Natural killer cell (primary cell): ENCODE measurements around the gene COL6A3. TPM values are rescaled to one million over a fixed set of nuclear protein-coding genes. Genes with fewer than 3 reads are reported as not detected.

Experiments
- ATAC-seq, 3 donors: fragments of 150-1000 bp in 2 of 3; fragments of 200-7000 bp in 1 of 3; cut with Tn5 transposase; 1 replicate in 1 of 3; 2 replicates in 2 of 3; pipeline ENCODE4 v1.10.0; 2021; ENCODE audit warnings: mild to moderate bottlenecking in 2 of 3, moderate library complexity in 2 of 3
- DNase-seq, 2 donors: peaks; one replicate each; pipeline versions ENCODE4 v3.0.0 to v3.0.0-alpha.2; 2013 to 2021; ENCODE audit warnings: mixed read lengths in 1 of 2
- H3K27ac ChIP-seq: one replicate; pipeline ENCODE4 v1.5.1; 2013; ENCODE audit warnings: mild to moderate bottlenecking, low read length
- H3K27me3 ChIP-seq: one replicate; pipeline ENCODE4 v1.6.1; 2013; ENCODE audit warnings: low read length; ENCODE audit not compliant: control insufficient read depth, insufficient read depth
- H3K36me3 ChIP-seq: one replicate; pipeline ENCODE4 v1.6.1; 2013; ENCODE audit warnings: low read length; ENCODE audit not compliant: control insufficient read depth, insufficient read depth
- H3K4me1 ChIP-seq: one replicate; pipeline ENCODE4 v1.6.1; 2013; ENCODE audit warnings: low read length; ENCODE audit not compliant: control insufficient read depth, insufficient read depth
- H3K4me3 ChIP-seq: one replicate; pipeline ENCODE4 v1.5.1; 2013; ENCODE audit warnings: low read length
- H3K9me3 ChIP-seq: one replicate; pipeline ENCODE4 v1.6.1; 2013; ENCODE audit warnings: low read length; ENCODE audit not compliant: control insufficient read depth, insufficient read depth
- H3K27ac Mint-ChIP-seq, 2 donors: one replicate each; pipeline ENCODE4 v1.8.0; 2022; ENCODE audit warnings: mild to moderate bottlenecking in 2 of 2, mixed read lengths in 2 of 2, moderate library complexity in 1 of 2
- H3K27me3 Mint-ChIP-seq, 2 donors: one replicate each; pipeline ENCODE4 v1.8.0; 2022; ENCODE audit warnings: low read depth in 2 of 2, mixed read lengths in 2 of 2
- H3K36me3 Mint-ChIP-seq: one replicate; pipeline ENCODE4 v1.8.0; 2022; ENCODE audit warnings: mixed read lengths
- H3K4me1 Mint-ChIP-seq, 2 donors: one replicate each; pipeline ENCODE4 v1.8.0; 2022; ENCODE audit warnings: mixed read lengths in 2 of 2
- H3K4me3 Mint-ChIP-seq: one replicate; pipeline ENCODE4 v1.8.0; 2022; ENCODE audit warnings: mild to moderate bottlenecking, moderate library complexity, mixed read lengths
- H3K9me3 Mint-ChIP-seq, 2 donors: one replicate each; pipeline ENCODE4 v1.8.0; 2022; ENCODE audit warnings: mixed read lengths in 2 of 2
- WGBS: methylation state at CpG from one replicate; pipeline ENCODE4 v1.1.7; 2013; ENCODE audit warnings: missing lambda C conversion rate; ENCODE audit not compliant: insufficient coverage; 5-methylcytosine and 5-hydroxymethylcytosine counted together
- intact Hi-C: fragments of 100-400 bp; cut with micrococcal nuclease; formaldehyde crosslinking; loops from one replicate; pipeline ENCODE4 v1.14.2; 2022
- total RNA-seq, 4 donors: library from RNA; stranded (reverse); fragments of 120-200 nt in 1 of 4; gene quantifications; one replicate each; pipeline versions ENCODE4 v1.2.3 to v1.2.4, GENCODE V29; 2013 to 2022
- TF ChIP-seq, protein P1 (sequence below): fragments of 200-600 bp; IDR thresholded peaks from one replicate; pipeline ENCODE4 v1.8.0; 2022; ENCODE audit warnings: antibody characterized with exemption

The COL6A3 gene
- total RNA-seq, 3 donors from 2014 or later (not counting 1 experiment from before 2014, with no cell fraction given): 0.10 to 0.31 (median 0.29) TPM

DNA sequence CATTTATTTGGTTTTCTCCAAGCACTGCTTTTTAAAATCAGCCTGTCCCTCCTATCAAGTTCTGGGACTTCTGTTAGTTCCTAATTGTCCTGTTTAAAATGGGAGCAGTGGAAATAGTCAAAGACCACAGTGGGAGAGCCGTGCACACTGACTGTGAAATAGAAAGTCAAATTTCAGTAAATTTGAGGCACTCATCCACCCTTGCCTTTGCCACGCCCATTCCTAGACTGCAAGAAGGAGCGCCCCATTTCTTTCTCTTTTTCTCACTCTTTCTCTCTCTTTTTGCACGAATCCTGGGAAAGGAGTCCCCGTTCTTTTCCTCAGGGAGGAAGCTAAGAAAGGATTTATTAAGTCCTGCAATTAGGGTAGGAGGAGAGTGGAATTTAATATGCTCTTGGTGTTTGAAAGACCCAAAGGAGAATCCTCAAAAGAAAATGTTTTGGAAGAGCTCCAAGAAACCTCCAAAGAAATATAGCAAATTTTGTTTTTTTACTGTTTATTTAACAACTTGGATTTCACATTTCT is 7.5 kb downstream of the COL6A3 start:
- TF ChIP-seq, protein P1, sequence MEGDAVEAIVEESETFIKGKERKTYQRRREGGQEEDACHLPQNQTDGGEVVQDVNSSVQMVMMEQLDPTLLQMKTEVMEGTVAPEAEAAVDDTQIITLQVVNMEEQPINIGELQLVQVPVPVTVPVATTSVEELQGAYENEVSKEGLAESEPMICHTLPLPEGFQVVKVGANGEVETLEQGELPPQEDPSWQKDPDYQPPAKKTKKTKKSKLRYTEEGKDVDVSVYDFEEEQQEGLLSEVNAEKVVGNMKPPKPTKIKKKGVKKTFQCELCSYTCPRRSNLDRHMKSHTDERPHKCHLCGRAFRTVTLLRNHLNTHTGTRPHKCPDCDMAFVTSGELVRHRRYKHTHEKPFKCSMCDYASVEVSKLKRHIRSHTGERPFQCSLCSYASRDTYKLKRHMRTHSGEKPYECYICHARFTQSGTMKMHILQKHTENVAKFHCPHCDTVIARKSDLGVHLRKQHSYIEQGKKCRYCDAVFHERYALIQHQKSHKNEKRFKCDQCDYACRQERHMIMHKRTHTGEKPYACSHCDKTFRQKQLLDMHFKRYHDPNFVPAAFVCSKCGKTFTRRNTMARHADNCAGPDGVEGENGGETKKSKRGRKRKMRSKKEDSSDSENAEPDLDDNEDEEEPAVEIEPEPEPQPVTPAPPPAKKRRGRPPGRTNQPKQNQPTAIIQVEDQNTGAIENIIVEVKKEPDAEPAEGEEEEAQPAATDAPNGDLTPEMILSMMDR: no peak
- intact Hi-C loops: no loop called here
- H3K36me3 Mint-ChIP-seq: no peaks in the 10 kb centered on the region
- Histone ChIP-seq H3K4me3 (no peak overlapping the region), H3K36me3 (no peaks in the 10 kb centered on the region), H3K9me3 (no peaks in the 10 kb centered on the region), H3K27ac (no peak overlapping the region), H3K27me3 (no peaks in the 10 kb centered on the region), H3K4me1 (no peaks in the 10 kb centered on the region)
- no peak for DNase-seq
- H3K9me3 Mint-ChIP-seq: no peaks in the 10 kb centered on the region
- no peak for ATAC-seq
- H3K27me3 Mint-ChIP-seq: peaks cover 25 to 52% of the 10 kb centered on the region in 2 donors
- no peak overlapping the region for H3K4me3 Mint-ChIP-seq
- H3K27ac Mint-ChIP-seq: no peak overlapping the region
- H3K4me1 Mint-ChIP-seq: no peaks in the 10 kb centered on the region
- WGBS: 97% methylated on average over 4 of the region's 5 CpGs

DNA sequence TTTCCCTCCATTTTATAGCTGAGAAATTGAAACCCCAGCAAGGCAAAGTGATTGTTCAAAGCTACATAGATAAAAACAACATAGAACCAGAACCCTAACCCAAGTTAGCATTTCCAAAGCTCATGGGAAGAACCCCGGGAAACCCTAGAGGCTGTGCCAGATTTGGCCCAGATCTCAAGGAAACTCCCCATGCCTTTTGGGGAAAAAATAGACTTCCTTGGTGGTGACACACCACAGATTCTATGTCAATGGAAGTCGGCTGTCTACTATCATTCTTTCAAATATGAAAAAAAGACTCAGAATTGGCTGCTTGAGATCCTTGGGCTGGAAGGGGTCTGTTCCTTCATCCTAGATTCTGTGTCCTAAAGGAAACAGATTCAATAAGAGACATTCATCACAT is 8.4 kb downstream of the COL6A3 start:
- Mint-ChIP-seq H3K36me3 (no peaks in the 10 kb centered on the region), H3K9me3 (no peaks in the 10 kb centered on the region), H3K27me3 (peaks cover 24 to 48% of the 10 kb centered on the region in 2 donors), H3K4me1 (no peaks in the 10 kb centered on the region), H3K4me3 (no peak overlapping the region), H3K27ac (no peak overlapping the region)
- Histone ChIP-seq H3K27ac (no peak overlapping the region), H3K4me1 (no peaks in the 10 kb centered on the region), H3K9me3 (no peaks in the 10 kb centered on the region), H3K27me3 (no peaks in the 10 kb centered on the region), H3K36me3 (no peaks in the 10 kb centered on the region), H3K4me3 (no peak overlapping the region)
- DNase-seq: no peak
- TF ChIP-seq, protein P1: no peak
- no peak for ATAC-seq
- intact Hi-C loops: no loop called here
- 72% methylated on average over 2 of the region's 2 CpGs for WGBS

DNA sequence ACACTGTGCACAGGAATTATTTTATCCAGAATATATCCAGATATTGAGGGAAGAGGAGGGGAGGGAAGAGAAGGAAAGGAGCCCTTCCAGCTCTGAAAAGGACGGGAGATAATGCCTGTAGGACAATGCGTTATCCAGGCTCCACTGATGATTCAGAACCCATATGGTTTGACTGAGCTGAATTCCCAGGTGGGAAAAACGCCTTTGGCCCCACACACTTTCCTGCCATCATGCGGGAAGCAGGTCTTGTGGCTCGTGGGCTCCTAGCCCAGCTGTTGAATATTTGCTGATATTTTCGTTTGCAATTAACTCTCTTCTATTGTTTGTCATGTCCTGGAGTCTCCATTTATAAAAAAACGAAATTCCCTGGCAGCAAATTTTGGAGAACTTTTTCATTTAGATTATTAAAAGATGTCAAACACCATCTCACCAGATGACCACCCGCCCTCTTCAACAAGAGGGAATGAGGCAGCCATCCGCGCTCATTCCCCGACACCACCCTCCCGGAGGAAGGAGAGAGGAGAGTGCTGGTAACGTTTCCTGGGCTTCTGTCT is 8.9 kb downstream of the COL6A3 start:
- H3K27me3 ChIP-seq: no peaks in the 10 kb centered on the region
- H3K27ac Mint-ChIP-seq: no peak overlapping the region
- no peak overlapping the region for H3K27ac ChIP-seq
- no peaks in the 10 kb centered on the region for H3K9me3 ChIP-seq
- TF ChIP-seq, protein P1: no peak
- ATAC-seq: no peak
- no peak overlapping the region for H3K4me3 ChIP-seq
- no peaks in the 10 kb centered on the region for H3K9me3 Mint-ChIP-seq
- peaks cover 28 to 52% of the 10 kb centered on the region in 2 donors for H3K27me3 Mint-ChIP-seq
- H3K36me3 Mint-ChIP-seq: no peaks in the 10 kb centered on the region
- WGBS: 89% methylated on average over 13 of the region's 13 CpGs
- no peaks in the 10 kb centered on the region for H3K4me1 Mint-ChIP-seq
- H3K4me3 Mint-ChIP-seq: no peak overlapping the region
- DNase-seq: no peak
- intact Hi-C loops: no loop called here
- H3K4me1 ChIP-seq: no peaks in the 10 kb centered on the region
- no peaks in the 10 kb centered on the region for H3K36me3 ChIP-seq

DNA sequence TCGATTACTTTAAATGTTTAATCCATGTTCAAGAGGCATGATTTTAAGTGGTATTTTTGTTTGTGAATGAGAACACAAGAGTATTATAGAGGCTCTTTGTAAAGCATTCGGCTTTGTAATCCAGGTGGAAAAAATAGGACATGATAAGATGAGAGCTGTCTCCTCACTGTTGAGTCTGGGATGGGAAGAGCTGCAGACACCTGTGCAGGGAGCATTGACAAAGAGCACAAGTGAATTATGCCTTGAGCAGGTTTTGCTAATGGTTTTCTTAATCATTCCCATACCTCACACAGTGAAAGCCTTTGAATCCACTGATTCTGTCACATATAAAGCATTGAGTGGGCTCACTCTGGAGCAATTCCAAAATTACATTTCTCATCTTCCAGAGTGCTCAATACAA is 9.6 kb downstream of the COL6A3 start:
- no peaks in the 10 kb centered on the region for H3K4me1 ChIP-seq
- Mint-ChIP-seq H3K4me3 (no peak overlapping the region), H3K27ac (no peak overlapping the region), H3K4me1 (no peaks in the 10 kb centered on the region), H3K27me3 (peaks cover 24 to 53% of the 10 kb centered on the region in 2 donors), H3K9me3 (no peaks in the 10 kb centered on the region), H3K36me3 (no peaks in the 10 kb centered on the region)
- intact Hi-C loops: no loop called here
- H3K36me3 ChIP-seq: no peaks in the 10 kb centered on the region
- WGBS: 86% methylated on average over 2 of the region's 2 CpGs
- TF ChIP-seq, protein P1: no peak
- DNase-seq: no peak
- no peaks in the 10 kb centered on the region for H3K27me3 ChIP-seq
- H3K4me3 ChIP-seq: no peak overlapping the region
- no peaks in the 10 kb centered on the region for H3K9me3 ChIP-seq
- ATAC-seq: no peak
- no peak overlapping the region for H3K27ac ChIP-seq
